IMR-90 (cell line): ENCODE measurements around the gene HES7. TPM values are rescaled to one million over a fixed set of nuclear protein-coding genes. Genes with fewer than 3 reads are reported as not detected.

Experiments used
- ATAC-seq: fragments of 200-7000 bp; cut with Tn5 transposase; 2 replicates; pipeline ENCODE4 v1.9.1; 2020; ENCODE audit warnings: low read depth, mild to moderate bottlenecking, moderate library complexity
- Bru-seq: library from RNA; stranded (reverse); fragments of 400-500 nt; gene quantifications from one replicate; lab custom pipeline; 2021; lab: Mats Ljungman, UMichigan
- BruChase-seq, 2 experiments: library from RNA; stranded (reverse); fragments of 400-500 nt; gene quantifications; one replicate each; lab custom pipeline; 2021; lab: Mats Ljungman, UMichigan
- BruUV-seq: library from RNA; stranded (reverse); fragments of 400-500 nt; replicated peaks from 2 replicates; lab custom pipeline; 2021; lab: Mats Ljungman, UMichigan
- CTCF ChIA-PET: fragments of 300-600 bp; formaldehyde crosslinking; extraction: SDS; loops from one replicate; lab custom pipeline; 2021; ENCODE audit warnings: antibody characterized with exemption; lab: Yijun Ruan, JAX
- POLR2A ChIA-PET: fragments of 300-600 bp; sonication (Branson Sonifier 250); formaldehyde crosslinking; loops from one replicate; lab custom pipeline; 2022; ENCODE audit warnings: antibody characterized with exemption; ENCODE audit not compliant: unreplicated experiment; lab: Charles Lee
- DNase-seq: peaks from one replicate; pipeline ENCODE4 v3.0.0; 2013
- H2AFZ ChIP-seq: replicated peaks from 2 replicates; pipeline ENCODE3; 2013; ENCODE audit warnings: low read length, mild to moderate bottlenecking; ENCODE audit not compliant: poor library complexity
- H2AK5ac ChIP-seq: 2 replicates; pipeline ENCODE4 v1.6.1; 2013; ENCODE audit warnings: low read depth, low read length, inconsistent platforms
- H2AK9ac ChIP-seq: replicated peaks from 2 replicates; pipeline ENCODE3; 2013; ENCODE audit warnings: mild to moderate bottlenecking, low read depth, low read length, moderate library complexity; ENCODE audit not compliant: poor library complexity
- H2BK120ac ChIP-seq: 2 replicates; pipeline ENCODE4 v1.6.1; 2013; ENCODE audit warnings: low read depth, low read length, inconsistent platforms
- H2BK15ac ChIP-seq: 3 replicates; pipeline ENCODE4 v1.6.1; 2013; ENCODE audit warnings: low read depth, low read length, inconsistent platforms
- H2BK20ac ChIP-seq: 2 replicates; pipeline ENCODE4 v1.6.1; 2013; ENCODE audit warnings: low read depth, mild to moderate bottlenecking, inconsistent platforms, low read length, moderate library complexity
- H2BK5ac ChIP-seq: 2 replicates; pipeline ENCODE4 v1.6.1; 2013; ENCODE audit warnings: mild to moderate bottlenecking, low read depth, low read length, inconsistent platforms; ENCODE audit not compliant: poor library complexity, severe bottlenecking
- H3K14ac ChIP-seq: replicated peaks from 2 replicates; pipeline ENCODE4 v1.6.1; 2013; ENCODE audit warnings: low read depth, low read length, inconsistent platforms
- H3K18ac ChIP-seq: 2 replicates; pipeline ENCODE4 v1.6.1; 2013; ENCODE audit warnings: low read depth, low read length, control low read depth
- H3K23ac ChIP-seq: 2 replicates; pipeline ENCODE4 v1.6.1; 2013; ENCODE audit warnings: low read depth, low read length, inconsistent platforms
- H3K27ac ChIP-seq: 2 replicates; pipeline ENCODE4 v1.5.1; 2013; ENCODE audit warnings: mild to moderate bottlenecking, control low read depth, low read length; ENCODE audit not compliant: insufficient read depth
- H3K27me3 ChIP-seq: 2 replicates; pipeline ENCODE4 v1.6.1; 2013; ENCODE audit warnings: low read length; ENCODE audit not compliant: control insufficient read depth, insufficient read depth
- H3K36me3 ChIP-seq: 2 replicates; pipeline ENCODE4 v1.6.1; 2013; ENCODE audit warnings: low read length, mixed read lengths; ENCODE audit not compliant: control insufficient read depth, insufficient read depth
- H3K4ac ChIP-seq: 2 replicates; pipeline ENCODE4 v1.6.1; 2013; ENCODE audit warnings: low read depth, low read length, inconsistent platforms
- H3K4me1 ChIP-seq: 2 replicates; pipeline ENCODE4 v1.6.1; 2013; ENCODE audit warnings: low read length, mixed read lengths; ENCODE audit not compliant: control insufficient read depth, insufficient read depth
- H3K4me2 ChIP-seq: 2 replicates; pipeline ENCODE4 v1.6.1; 2013; ENCODE audit warnings: low read depth, mild to moderate bottlenecking, control low read depth, low read length, moderate library complexity
- H3K4me3 ChIP-seq: 2 replicates; pipeline ENCODE4 v1.5.1; 2013; ENCODE audit warnings: low read depth, mild to moderate bottlenecking, control low read depth, low read length, moderate library complexity; ENCODE audit not compliant: insufficient read depth
- H3K56ac ChIP-seq: 2 replicates; pipeline ENCODE4 v1.6.1; 2013; ENCODE audit warnings: low read length, inconsistent platforms; ENCODE audit not compliant: insufficient read depth; ENCODE audit errors: extremely low read depth
- H3K79me1 ChIP-seq, 2 experiments: 2 replicates each; pipeline ENCODE4 v1.6.1; 2013; ENCODE audit warnings: low read length in 2 of 2, inconsistent platforms in 1 of 2, low read depth in 1 of 2
- H3K9ac ChIP-seq: 2 replicates; pipeline ENCODE4 v1.6.1; 2013; ENCODE audit warnings: low read depth, low read length, control low read depth
- H3K9me1 ChIP-seq: 2 replicates; pipeline ENCODE4 v1.6.1; 2013; ENCODE audit warnings: low read length, inconsistent platforms; ENCODE audit not compliant: insufficient read depth
- H3K9me3 ChIP-seq: 2 replicates; pipeline ENCODE4 v1.6.1; 2013; ENCODE audit warnings: low read length; ENCODE audit not compliant: control insufficient read depth, insufficient read depth
- H4K20me1 ChIP-seq: 2 replicates; pipeline ENCODE4 v1.6.1; 2013; ENCODE audit warnings: low read length, inconsistent platforms; ENCODE audit not compliant: insufficient read depth
- H4K5ac ChIP-seq: 2 replicates; pipeline ENCODE4 v1.6.1; 2013; ENCODE audit warnings: mild to moderate bottlenecking, low read depth, low read length, control low read depth
- H4K8ac ChIP-seq, 2 experiments: 2 replicates each; pipeline ENCODE4 v1.6.1; 2013; ENCODE audit warnings: low read depth in 2 of 2, low read length in 2 of 2, control low read depth in 1 of 2, inconsistent platforms in 1 of 2
- H4K91ac ChIP-seq: 2 replicates; pipeline ENCODE4 v1.6.1; 2013; ENCODE audit warnings: low read depth, low read length, inconsistent platforms; ENCODE audit not compliant: insufficient read depth
- BHLHE40 ChIP-seq: fragments of 150-350 bp; IDR thresholded peaks from 2 replicates; pipeline ENCODE4 v1.6.1; 2016; ENCODE audit warnings: mild to moderate bottlenecking, low read depth, low read length
- CEBPB ChIP-seq: IDR thresholded peaks from 2 replicates; pipeline ENCODE4 v1.6.1; 2012; ENCODE audit warnings: low read depth, low read length, improper control_type of control experiment
- FOS ChIP-seq: fragments of 150-350 bp; IDR thresholded peaks from 2 replicates; pipeline ENCODE4 v1.6.1; 2016; ENCODE audit warnings: low read depth, low read length
- MAFK ChIP-seq: IDR thresholded peaks from 2 replicates; pipeline ENCODE4 v1.6.1; 2012; ENCODE audit warnings: low read depth, low read length, improper control_type of control experiment
- MAZ ChIP-seq: IDR thresholded peaks from 2 replicates; pipeline ENCODE4 v1.6.1; 2012; ENCODE audit warnings: low read depth, mild to moderate bottlenecking, low read length, improper control_type of control experiment, moderate library complexity, borderline replicate concordance
- MXI1 ChIP-seq: IDR thresholded peaks from 2 replicates; pipeline ENCODE4 v1.6.1; 2012; ENCODE audit warnings: low read depth, mild to moderate bottlenecking, low read length, moderate library complexity, borderline replicate concordance
- NFE2L2 ChIP-seq: fragments of 150-350 bp; IDR thresholded peaks from 2 replicates; pipeline ENCODE4 v1.6.1; 2016; ENCODE audit warnings: low read depth, mild to moderate bottlenecking, low read length
- POLR2A ChIP-seq: IDR thresholded peaks from 2 replicates; pipeline ENCODE4 v1.6.1; 2012; ENCODE audit warnings: mild to moderate bottlenecking, low read depth, low read length
- RAD21 ChIP-seq: IDR thresholded peaks from 2 replicates; pipeline ENCODE4 v1.6.1; 2012; ENCODE audit warnings: low read length, improper control_type of control experiment
- RCOR1 ChIP-seq: IDR thresholded peaks from 2 replicates; pipeline ENCODE4 v1.6.1; 2012; ENCODE audit warnings: mild to moderate bottlenecking, low read length, improper control_type of control experiment; ENCODE audit not compliant: insufficient replicate concordance
- RFX5 ChIP-seq: IDR thresholded peaks from 2 replicates; pipeline ENCODE4 v1.8.0; 2012; ENCODE audit warnings: low read depth, mild to moderate bottlenecking, low read length, moderate library complexity
- SMC3 ChIP-seq: fragments of 150-350 bp; IDR thresholded peaks from 2 replicates; pipeline ENCODE4 v1.6.1; 2016; ENCODE audit warnings: low read depth, mild to moderate bottlenecking, antibody characterized with exemption, low read length, moderate library complexity
- WGBS, 2 experiments: methylation state at CpG; one replicate each; pipeline versions ENCODE4 v1.1.5 to v1.1.7; 2013; ENCODE audit warnings: missing lambda C conversion rate in 2 of 2; ENCODE audit not compliant: insufficient read length in 1 of 2; ENCODE audit errors: extremely low coverage in 2 of 2; 5-methylcytosine and 5-hydroxymethylcytosine counted together
- dilution Hi-C: fragments of 300-500 bp; cut with HindIII; formaldehyde crosslinking; loops from one replicate; pipeline ENCODE4 v1.14.3; 2018; ENCODE audit warnings: low sequenced_read_pairs; ENCODE audit not compliant: unreplicated experiment
- in situ Hi-C: fragments of 300-500 bp; cut with MboI; formaldehyde crosslinking; loops from 3 replicates; pipeline ENCODE4 v1.14.3; 2019; ENCODE audit warnings: low sequenced_read_pairs, inconsistent platforms, mixed read lengths
- intact Hi-C: fragments of 100-400 bp; cut with micrococcal nuclease; formaldehyde crosslinking; loops from 2 replicates; pipeline ENCODE4 v1.10.0; 2022
- long read RNA-seq: library from polyadenylated mRNA; unstranded; transcript quantifications from one replicate; pipeline ENCODE4 v2.0.0, GENCODE V29; 2021; ENCODE audit not compliant: unreplicated experiment
- polyA plus RNA-seq, 3 experiments: library from polyadenylated mRNA; depleted of rRNA; stranded (reverse); fragments of >200 nt; gene quantifications; 2 replicates each; pipeline ENCODE4 v1.2.3, GENCODE V29; 2012; ENCODE audit warnings: low replicate concordance in 1 of 3
- total RNA-seq: library from RNA; depleted of rRNA; stranded (reverse); fragments of >200 nt; gene quantifications from 2 replicates; pipeline ENCODE4 v1.2.3, GENCODE V29; 2012; rRNA removed
- TF ChIP-seq, protein P1 (sequence below): fragments of 150-350 bp; IDR thresholded peaks from 2 replicates; pipeline ENCODE4 v1.6.1; 2016; ENCODE audit warnings: low read depth, mild to moderate bottlenecking, low read length, moderate library complexity, borderline replicate concordance
- TF ChIP-seq, protein P2 (sequence below): fragments of 150-350 bp; IDR thresholded peaks from 2 replicates; pipeline ENCODE4 v1.6.1; 2017; ENCODE audit warnings: mild to moderate bottlenecking, antibody characterized with exemption, low read length, low read depth

The HES7 gene
- total RNA-seq (not detected in 2 replicates), polyA plus RNA-seq (2012; rRNA removed) (0.43 and 0.56 TPM in 2 replicates), Bru-seq, nascent RNA (percentile 30 among the genes with signal in this experiment), BruChase-seq, experiment 1, labeled RNA remaining after a 6-hour chase (percentile 33 among the genes with signal in this experiment), BruChase-seq, experiment 2, labeled RNA remaining after a 2-hour chase (percentile 21 among the genes with signal in this experiment)
- 0.66 and 1.9 TPM in 2 replicates for polyA plus RNA-seq (2012; cell fraction: cytosol; rRNA removed)
- 1.8 and 4.2 TPM in 2 replicates for polyA plus RNA-seq (2012; cell fraction: nucleus; rRNA removed; ENCODE audit: low replicate concordance)
- long read RNA-seq, partial matches to known transcripts: 0 of 1 reads
- long read RNA-seq, other reads (novel, unspliced or antisense): 1 of 1 reads

DNA sequence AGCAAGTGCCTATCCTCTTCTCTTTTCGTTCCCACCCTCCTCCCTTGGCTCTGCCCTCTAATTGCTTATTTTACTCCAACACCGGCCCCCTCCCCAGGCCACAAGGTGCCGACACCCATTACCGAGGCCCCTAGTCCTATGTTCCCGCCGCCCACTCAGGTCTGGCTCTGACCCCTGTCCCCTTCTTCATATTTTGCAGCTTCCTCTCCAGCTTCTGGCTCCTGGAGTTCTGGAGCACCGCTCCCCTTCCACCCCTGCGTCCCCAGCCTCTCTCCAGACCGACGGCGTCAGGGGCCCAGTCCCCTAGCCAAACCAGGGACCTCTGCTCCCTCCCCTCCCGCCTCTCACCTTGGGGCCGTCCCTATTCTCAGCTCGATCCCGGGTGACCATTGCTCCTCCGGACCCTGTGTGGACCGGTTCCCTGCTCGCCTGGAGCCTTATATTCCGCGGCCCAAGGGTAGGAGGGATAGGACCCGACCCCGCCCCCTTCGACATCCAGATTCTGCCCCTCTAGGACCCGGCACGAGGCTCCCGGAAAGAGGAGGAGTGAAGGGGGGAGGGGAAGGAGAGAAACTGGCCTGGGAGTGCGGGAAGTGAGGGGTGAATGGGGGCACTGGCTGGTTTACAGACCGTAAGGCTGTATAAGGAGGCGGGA, at the start of gene HES7:
TSS of gene HES7 (minus strand) at position 412 of the 655 bp plus-strand sequence. CDS start at position 390, 22 bp downstream.
- peak within 1 kb of the TSS; percentile 51 for H3K14ac ChIP-seq
- BruUV-seq: no TSS peak
- no peak within 1 kb of the TSS for H2BK120ac ChIP-seq
- H3K4me3 ChIP-seq: peak within 1 kb of the TSS; percentile 73
- intact Hi-C loops: loop anchor here (2.0 kb wide), 1 partner anchor 63 kb away; no protein-coding TSS in a partner anchor
- H3K4me2 ChIP-seq: peak within 1 kb of the TSS; percentile 86
- dilution Hi-C loops: loop anchor here (25.0 kb wide), 1 partner anchor 113 kb away; the partner anchor contains the start of genes CTC1 and PFAS
- H2BK15ac ChIP-seq: 0 out of 3 replicates have a peak within 1 kb of the TSS, but pooled peaks have one; percentile 7
- H3K36me3 ChIP-seq: no peaks in the 10 kb centered on the region
- no peaks in the 10 kb centered on the region for H3K9me3 ChIP-seq
- peaks cover 23% of the 10 kb centered on the region for H4K20me1 ChIP-seq
- H2AFZ ChIP-seq: peak within 1 kb of the TSS; percentile 88
- no peak within 1 kb of the TSS for H2BK20ac ChIP-seq
- no peaks in the 10 kb centered on the region for H3K27me3 ChIP-seq
- H3K79me1 ChIP-seq: no peaks in the 10 kb centered on the region; a peak in 1 of 4 replicates
- no peak within 1 kb of the TSS for H4K5ac ChIP-seq
- no peak within 1 kb of the TSS; a peak in 2 of 4 replicates for H4K8ac ChIP-seq
- ATAC-seq (peak; percentile 0; the same call in 1 of the 2 replicates), DNase-seq (peak; percentile 50)
- H3K9me1 ChIP-seq: peaks cover 7% of the 10 kb centered on the region; the same call in 1 of the 2 replicates
- in situ Hi-C loops: loop anchor here (5.0 kb wide), 1 partner anchor 98 kb away; no protein-coding TSS in a partner anchor
- 3% methylated on average over 6 of the region's 29 CpGs; no CpG with 5 or more reads in 1 of the 2 experiments for whole genome bisulfite sequencing, 2 experiments
- H4K91ac ChIP-seq: no peak within 1 kb of the TSS; the same call in 1 of the 2 replicates
- peaks cover 8% of the 10 kb centered on the region for H3K4me1 ChIP-seq
- no peak within 1 kb of the TSS for H3K18ac ChIP-seq
- peak within 1 kb of the TSS; percentile 70 for H3K23ac ChIP-seq
- H3K4ac ChIP-seq: no peak within 1 kb of the TSS
- no peak within 1 kb of the TSS for H3K56ac ChIP-seq
- no peak within 1 kb of the TSS; the same call in 1 of the 2 replicates for H3K27ac ChIP-seq
- ChIA-PET CTCF (interaction anchor here (0.6 to 1.2 kb wide), 2 partner anchors 16 to 98 kb away, joined by 3 read pairs; no protein-coding TSS in a partner anchor), POLR2A (no interaction called here)
- peak within 1 kb of the TSS; percentile 30; the same call in 1 of the 2 replicates for H2AK5ac ChIP-seq
- peak within 1 kb of the TSS; percentile 68 for H2AK9ac ChIP-seq
- peak within 1 kb of the TSS; percentile 37; the same call in 1 of the 2 replicates for H3K9ac ChIP-seq
- H2BK5ac ChIP-seq: no peak within 1 kb of the TSS
- TF ChIP-seq MAZ: no peak; the same call in 1 of the 2 replicates
- TF ChIP-seq CEBPB: no peak
- TF ChIP-seq RAD21: no peak
- TF ChIP-seq RFX5: no peak
- no peak for TF ChIP-seq RCOR1
- no peak for TF ChIP-seq NFE2L2
- TF ChIP-seq MAFK: no peak
- no peak for TF ChIP-seq SMC3
- no peak for TF ChIP-seq BHLHE40
- TF ChIP-seq, protein P1, sequence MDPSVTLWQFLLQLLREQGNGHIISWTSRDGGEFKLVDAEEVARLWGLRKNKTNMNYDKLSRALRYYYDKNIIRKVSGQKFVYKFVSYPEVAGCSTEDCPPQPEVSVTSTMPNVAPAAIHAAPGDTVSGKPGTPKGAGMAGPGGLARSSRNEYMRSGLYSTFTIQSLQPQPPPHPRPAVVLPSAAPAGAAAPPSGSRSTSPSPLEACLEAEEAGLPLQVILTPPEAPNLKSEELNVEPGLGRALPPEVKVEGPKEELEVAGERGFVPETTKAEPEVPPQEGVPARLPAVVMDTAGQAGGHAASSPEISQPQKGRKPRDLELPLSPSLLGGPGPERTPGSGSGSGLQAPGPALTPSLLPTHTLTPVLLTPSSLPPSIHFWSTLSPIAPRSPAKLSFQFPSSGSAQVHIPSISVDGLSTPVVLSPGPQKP: no peak
- no peak for TF ChIP-seq MXI1
- TF ChIP-seq, protein P2, sequence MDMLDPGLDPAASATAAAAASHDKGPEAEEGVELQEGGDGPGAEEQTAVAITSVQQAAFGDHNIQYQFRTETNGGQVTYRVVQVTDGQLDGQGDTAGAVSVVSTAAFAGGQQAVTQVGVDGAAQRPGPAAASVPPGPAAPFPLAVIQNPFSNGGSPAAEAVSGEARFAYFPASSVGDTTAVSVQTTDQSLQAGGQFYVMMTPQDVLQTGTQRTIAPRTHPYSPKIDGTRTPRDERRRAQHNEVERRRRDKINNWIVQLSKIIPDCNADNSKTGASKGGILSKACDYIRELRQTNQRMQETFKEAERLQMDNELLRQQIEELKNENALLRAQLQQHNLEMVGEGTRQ: no peak
- TF ChIP-seq POLR2A: no peak
- no peak for TF ChIP-seq FOS
